ENCODE data around the gene MBD3L2. TPM values are rescaled to one million over a fixed set of nuclear protein-coding genes. Genes with fewer than 3 reads are reported as not detected.

Gene MBD3L2
- total and polyA plus RNA-seq, 9 of the 15 experiments (the other 6 are each of a cell fraction or from before 2014, with no cell fraction given): not detected

GRCh38 chr19:7099597-7099921 lies 50.4 kb downstream of the MBD3L2 start (continued):
- TF ChIP-seq HBP1 (CRISPR knock-in tag; IDR thresholded peaks at IDR 0.05): no peak
- no peak for TF ChIP-seq KLF10 (CRISPR knock-in tag; IDR thresholded peaks at IDR 0.05)
- TF ChIP-seq GABPA (tag; conservative IDR thresholded peaks at IDR 0.05; ENCODE audit: low read depth): no peak
- no peak for TF ChIP-seq U2AF2 (optimal IDR thresholded peaks at IDR 0.05; ENCODE audit: low read depth, low read length)
- no peak for TF ChIP-seq RBM22 (IDR thresholded peaks at IDR 0.05; ENCODE audit: low read depth, low read length, poor library complexity, severe bottlenecking)
- TF ChIP-seq TGIF2 (CRISPR knock-in tag; IDR thresholded peaks at IDR 0.05): no peak
- TF ChIP-seq ZNF41 (CRISPR knock-in tag; conservative IDR thresholded peaks at IDR 0.05): no peak

Other genes starting within 250 kb of the MBD3L2 start
- 0.08 and 0.09 TPM in 2 replicates for gene ADGRE1, start 161.7 kb upstream of the MBD3L2 start, total RNA-seq (2014; rRNA removed)
- gene ADGRE1, start 161.7 kb upstream of the MBD3L2 start, total RNA-seq (2014; rRNA removed; fragmentation: Illumina TruSeq; extraction: Trizol): 0.22 and 0.45 TPM in 2 replicates
- 0.25 and 0.26 TPM in 2 replicates for gene ADGRE1, start 161.7 kb upstream of the MBD3L2 start, total RNA-seq (2015; rRNA removed; fragmentation: Illumina TruSeq; extraction: Trizol)
- 0.07 and 0.49 TPM in 2 replicates for gene ADGRE1, start 161.7 kb upstream of the MBD3L2 start, total RNA-seq (2021)
- 0.19 and 0.25 TPM in 2 replicates for gene ADGRE1, start 161.7 kb upstream of the MBD3L2 start, polyA plus RNA-seq (2011; rRNA removed)
- gene ADGRE1, start 161.7 kb upstream of the MBD3L2 start, polyA plus RNA-seq (2014; fragmentation: Illumina TruSeq; extraction: Trizol): 0.25 and 0.30 TPM in 2 replicates
- gene ADGRE1, start 161.7 kb upstream of the MBD3L2 start, polyA plus RNA-seq (2014; fragmentation: Nextera tagmentation; extraction: Ambion mirVana): under 1 TPM in 1 of 2 experiments, not detected in 1; 0.28 TPM
- gene ADGRE1, start 161.7 kb upstream of the MBD3L2 start, polyA plus RNA-seq (2014; rRNA removed): 0.24 and 0.31 TPM in 2 replicates
- not detected in 2 replicates for gene MBD3L2B, start 27.9 kb upstream of the MBD3L2 start, total RNA-seq (2014; rRNA removed)
- gene MBD3L2B, start 27.9 kb upstream of the MBD3L2 start, total RNA-seq (2014; rRNA removed; fragmentation: Illumina TruSeq; extraction: Trizol): not detected in 2 replicates
- gene MBD3L2B, start 27.9 kb upstream of the MBD3L2 start, total RNA-seq (2015; rRNA removed; fragmentation: Illumina TruSeq; extraction: Trizol): not detected in 2 replicates
- gene MBD3L2B, start 27.9 kb upstream of the MBD3L2 start, total RNA-seq (2021): not detected in 2 replicates
- gene MBD3L2B, start 27.9 kb upstream of the MBD3L2 start, polyA plus RNA-seq (2011; rRNA removed): not detected in 2 replicates
- not detected in 2 replicates for gene MBD3L2B, start 27.9 kb upstream of the MBD3L2 start, polyA plus RNA-seq (2014; fragmentation: Illumina TruSeq; extraction: Trizol)
- not detected for gene MBD3L2B, start 27.9 kb upstream of the MBD3L2 start, polyA plus RNA-seq (2014; fragmentation: Nextera tagmentation; extraction: Ambion mirVana)
- not detected in 2 replicates for gene MBD3L2B, start 27.9 kb upstream of the MBD3L2 start, polyA plus RNA-seq (2014; rRNA removed)
- gene MBD3L5, start 18.7 kb upstream of the MBD3L2 start, total RNA-seq (2014; rRNA removed): not detected in 2 replicates
- not detected in 2 replicates for gene MBD3L5, start 18.7 kb upstream of the MBD3L2 start, total RNA-seq (2014; rRNA removed; fragmentation: Illumina TruSeq; extraction: Trizol)
- gene MBD3L5, start 18.7 kb upstream of the MBD3L2 start, total RNA-seq (2015; rRNA removed; fragmentation: Illumina TruSeq; extraction: Trizol): not detected in 2 replicates
- not detected in 2 replicates for gene MBD3L5, start 18.7 kb upstream of the MBD3L2 start, total RNA-seq (2021)
- gene MBD3L5, start 18.7 kb upstream of the MBD3L2 start, polyA plus RNA-seq (2011; rRNA removed): not detected in 2 replicates
- not detected in 2 replicates for gene MBD3L5, start 18.7 kb upstream of the MBD3L2 start, polyA plus RNA-seq (2014; fragmentation: Illumina TruSeq; extraction: Trizol)
- gene MBD3L5, start 18.7 kb upstream of the MBD3L2 start, polyA plus RNA-seq (2014; fragmentation: Nextera tagmentation; extraction: Ambion mirVana): not detected
- not detected in 2 replicates for gene MBD3L5, start 18.7 kb upstream of the MBD3L2 start, polyA plus RNA-seq (2014; rRNA removed)
- gene MBD3L4, start 9.1 kb upstream of the MBD3L2 start, total RNA-seq (2014; rRNA removed): not detected in 2 replicates
- gene MBD3L4, start 9.1 kb upstream of the MBD3L2 start, total RNA-seq (2014; rRNA removed; fragmentation: Illumina TruSeq; extraction: Trizol): not detected in 2 replicates
- not detected in 2 replicates for gene MBD3L4, start 9.1 kb upstream of the MBD3L2 start, total RNA-seq (2015; rRNA removed; fragmentation: Illumina TruSeq; extraction: Trizol)
- not detected in 2 replicates for gene MBD3L4, start 9.1 kb upstream of the MBD3L2 start, total RNA-seq (2021)
- not detected in 2 replicates for gene MBD3L4, start 9.1 kb upstream of the MBD3L2 start, polyA plus RNA-seq (2011; rRNA removed)
- gene MBD3L4, start 9.1 kb upstream of the MBD3L2 start, polyA plus RNA-seq (2014; fragmentation: Illumina TruSeq; extraction: Trizol): not detected in 2 replicates
- not detected for gene MBD3L4, start 9.1 kb upstream of the MBD3L2 start, polyA plus RNA-seq (2014; fragmentation: Nextera tagmentation; extraction: Ambion mirVana)
- gene MBD3L4, start 9.1 kb upstream of the MBD3L2 start, polyA plus RNA-seq (2014; rRNA removed): not detected in 2 replicates
- not detected in 2 replicates for gene MBD3L3, start 9.4 kb downstream of the MBD3L2 start, total RNA-seq (2014; rRNA removed)
- gene MBD3L3, start 9.4 kb downstream of the MBD3L2 start, total RNA-seq (2014; rRNA removed; fragmentation: Illumina TruSeq; extraction: Trizol): not detected in 2 replicates
- not detected in 2 replicates for gene MBD3L3, start 9.4 kb downstream of the MBD3L2 start, total RNA-seq (2015; rRNA removed; fragmentation: Illumina TruSeq; extraction: Trizol)
- not detected in 2 replicates for gene MBD3L3, start 9.4 kb downstream of the MBD3L2 start, total RNA-seq (2021)
- gene MBD3L3, start 9.4 kb downstream of the MBD3L2 start, polyA plus RNA-seq (2011; rRNA removed): not detected in 2 replicates
- not detected in 2 replicates for gene MBD3L3, start 9.4 kb downstream of the MBD3L2 start, polyA plus RNA-seq (2014; fragmentation: Illumina TruSeq; extraction: Trizol)
- gene MBD3L3, start 9.4 kb downstream of the MBD3L2 start, polyA plus RNA-seq (2014; fragmentation: Nextera tagmentation; extraction: Ambion mirVana): not detected
- gene MBD3L3, start 9.4 kb downstream of the MBD3L2 start, polyA plus RNA-seq (2014; rRNA removed): not detected in 2 replicates
- 5.1 and 5.7 TPM in 2 replicates for gene ZNF557, start 20.4 kb downstream of the MBD3L2 start, total RNA-seq (2014; rRNA removed)
- 5.6 and 7.1 TPM in 2 replicates for gene ZNF557, start 20.4 kb downstream of the MBD3L2 start, total RNA-seq (2014; rRNA removed; fragmentation: Illumina TruSeq; extraction: Trizol)
- 6.6 and 6.7 TPM in 2 replicates for gene ZNF557, start 20.4 kb downstream of the MBD3L2 start, total RNA-seq (2015; rRNA removed; fragmentation: Illumina TruSeq; extraction: Trizol)
- 5.4 TPM in 2 replicates for gene ZNF557, start 20.4 kb downstream of the MBD3L2 start, total RNA-seq (2021)
- gene ZNF557, start 20.4 kb downstream of the MBD3L2 start, polyA plus RNA-seq (2011; rRNA removed): 3.5 and 4.0 TPM in 2 replicates
- 2.6 and 3.0 TPM in 2 replicates for gene ZNF557, start 20.4 kb downstream of the MBD3L2 start, polyA plus RNA-seq (2014; fragmentation: Illumina TruSeq; extraction: Trizol)
- gene ZNF557, start 20.4 kb downstream of the MBD3L2 start, polyA plus RNA-seq (2014; fragmentation: Nextera tagmentation; extraction: Ambion mirVana): 1 to 10 TPM; 3.8 to 4.4 TPM
- gene ZNF557, start 20.4 kb downstream of the MBD3L2 start, polyA plus RNA-seq (2014; rRNA removed): 2.2 and 2.8 TPM in 2 replicates
- gene INSR, start 245.1 kb downstream of the MBD3L2 start, total RNA-seq (2014; rRNA removed): 0.41 and 0.94 TPM in 2 replicates
- 0.29 and 0.57 TPM in 2 replicates for gene INSR, start 245.1 kb downstream of the MBD3L2 start, total RNA-seq (2014; rRNA removed; fragmentation: Illumina TruSeq; extraction: Trizol)
- 0.11 and 0.57 TPM in 2 replicates for gene INSR, start 245.1 kb downstream of the MBD3L2 start, total RNA-seq (2015; rRNA removed; fragmentation: Illumina TruSeq; extraction: Trizol)
- 0.69 and 0.94 TPM in 2 replicates for gene INSR, start 245.1 kb downstream of the MBD3L2 start, total RNA-seq (2021)
- gene INSR, start 245.1 kb downstream of the MBD3L2 start, polyA plus RNA-seq (2011; rRNA removed): 0.60 and 0.83 TPM in 2 replicates
- 0.43 and 0.79 TPM in 2 replicates for gene INSR, start 245.1 kb downstream of the MBD3L2 start, polyA plus RNA-seq (2014; fragmentation: Illumina TruSeq; extraction: Trizol)
- gene INSR, start 245.1 kb downstream of the MBD3L2 start, polyA plus RNA-seq (2014; fragmentation: Nextera tagmentation; extraction: Ambion mirVana): under 1 TPM; 0.04 to 0.07 TPM
- 0.42 and 0.88 TPM in 2 replicates for gene INSR, start 245.1 kb downstream of the MBD3L2 start, polyA plus RNA-seq (2014; rRNA removed)